MCF 10A (cell line): ENCODE measurements around the gene MPZ. TPM values are rescaled to one million over a fixed set of nuclear protein-coding genes. Genes with fewer than 3 reads are reported as not detected.
"Not testable (repeated sequence)": the region's sequence is repeated elsewhere in the genome, so short reads cannot be mapped to it uniquely, and the experiment has no call there.

ENCODE experiments used
- BruUV-seq: library from RNA; stranded (reverse); fragments of 400-500 nt; replicated peaks from 2 replicates; lab custom pipeline; 2021; lab: Mats Ljungman, UMichigan
- CTCF ChIA-PET: fragments of 300-600 bp; sonication (Branson Sonifier 250); formaldehyde crosslinking; extraction: SDS; loops from one replicate; lab custom pipeline; 2021; ENCODE audit warnings: antibody characterized with exemption, inconsistent platforms; lab: Yijun Ruan, JAX
- POLR2A ChIA-PET: fragments of 300-600, 350-650 bp; sonication (Branson Sonifier 250); formaldehyde crosslinking; extraction: SDS; loops from one replicate; lab custom pipeline; 2020; ENCODE audit warnings: antibody characterized with exemption, inconsistent platforms; lab: Yijun Ruan, JAX
- DNase-seq: peaks from one replicate; pipeline ENCODE4 v3.0.0-alpha.2; 2018; ENCODE audit not compliant: unreplicated experiment
- H3K27ac Mint-ChIP-seq: one replicate; pipeline ENCODE4 v1.8.0; 2022; ENCODE audit warnings: mild to moderate bottlenecking, low read depth, mixed read lengths; ENCODE audit not compliant: unreplicated experiment
- H3K27me3 Mint-ChIP-seq: one replicate; pipeline ENCODE4 v1.8.0; 2022; ENCODE audit warnings: mixed read lengths; ENCODE audit not compliant: insufficient read depth, unreplicated experiment
- H3K36me3 Mint-ChIP-seq: one replicate; pipeline ENCODE4 v1.8.0; 2022; ENCODE audit warnings: mild to moderate bottlenecking, moderate library complexity, mixed read lengths; ENCODE audit not compliant: insufficient read depth, unreplicated experiment
- H3K4me1 Mint-ChIP-seq: one replicate; pipeline ENCODE4 v1.8.0; 2022; ENCODE audit warnings: mixed read lengths; ENCODE audit not compliant: insufficient read depth, unreplicated experiment
- H3K4me3 Mint-ChIP-seq: one replicate; pipeline ENCODE4 v1.8.0; 2022; ENCODE audit warnings: mild to moderate bottlenecking, moderate library complexity, mixed read lengths; ENCODE audit not compliant: unreplicated experiment
- H3K9me3 Mint-ChIP-seq: one replicate; pipeline ENCODE4 v1.8.0; 2022; ENCODE audit warnings: mixed read lengths; ENCODE audit not compliant: unreplicated experiment
- intact Hi-C: fragments of 100-400 bp; cut with micrococcal nuclease; formaldehyde crosslinking; loops from 2 replicates; pipeline ENCODE4 v1.14.1; 2022
- total RNA-seq: library from RNA; stranded (reverse); gene quantifications from 2 replicates; pipeline ENCODE4 v1.2.3, GENCODE V29; 2022
- TF ChIP-seq, protein P1 (sequence below): fragments of 200-600 bp; IDR thresholded peaks from one replicate; pipeline ENCODE4 v1.8.0; 2022; ENCODE audit warnings: antibody characterized with exemption, mild to moderate bottlenecking; ENCODE audit not compliant: unreplicated experiment

The MPZ gene
- total RNA-seq, 1 experiment from 2014 or later, result 0.37 TPM

DNA sequence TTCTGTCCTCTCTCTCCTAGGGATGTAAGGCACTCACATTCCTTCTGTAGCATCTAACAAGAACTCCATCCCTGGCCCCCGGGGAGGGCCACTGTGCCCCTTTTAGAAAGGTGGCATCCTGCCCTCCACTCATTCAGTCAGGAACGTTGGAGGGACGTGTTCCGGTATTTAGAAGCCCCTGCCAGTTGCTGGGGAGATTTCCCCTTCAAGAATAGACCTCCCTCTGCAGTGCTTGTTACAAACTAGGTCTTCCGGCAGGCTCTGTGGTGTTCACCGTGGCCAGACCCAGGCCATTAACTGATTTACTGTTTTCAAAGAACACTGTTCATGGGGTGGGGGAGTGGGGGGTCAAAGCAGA lies 50.4 kb downstream of the MPZ start:
- CTCF ChIA-PET, result interaction anchor here (1.1 to 6.2 kb wide), 4 partner anchors 12 to 40 kb away, joined by 3 to 46 read pairs (median 13); partner anchors contain the start of gene TOMM40L

DNA sequence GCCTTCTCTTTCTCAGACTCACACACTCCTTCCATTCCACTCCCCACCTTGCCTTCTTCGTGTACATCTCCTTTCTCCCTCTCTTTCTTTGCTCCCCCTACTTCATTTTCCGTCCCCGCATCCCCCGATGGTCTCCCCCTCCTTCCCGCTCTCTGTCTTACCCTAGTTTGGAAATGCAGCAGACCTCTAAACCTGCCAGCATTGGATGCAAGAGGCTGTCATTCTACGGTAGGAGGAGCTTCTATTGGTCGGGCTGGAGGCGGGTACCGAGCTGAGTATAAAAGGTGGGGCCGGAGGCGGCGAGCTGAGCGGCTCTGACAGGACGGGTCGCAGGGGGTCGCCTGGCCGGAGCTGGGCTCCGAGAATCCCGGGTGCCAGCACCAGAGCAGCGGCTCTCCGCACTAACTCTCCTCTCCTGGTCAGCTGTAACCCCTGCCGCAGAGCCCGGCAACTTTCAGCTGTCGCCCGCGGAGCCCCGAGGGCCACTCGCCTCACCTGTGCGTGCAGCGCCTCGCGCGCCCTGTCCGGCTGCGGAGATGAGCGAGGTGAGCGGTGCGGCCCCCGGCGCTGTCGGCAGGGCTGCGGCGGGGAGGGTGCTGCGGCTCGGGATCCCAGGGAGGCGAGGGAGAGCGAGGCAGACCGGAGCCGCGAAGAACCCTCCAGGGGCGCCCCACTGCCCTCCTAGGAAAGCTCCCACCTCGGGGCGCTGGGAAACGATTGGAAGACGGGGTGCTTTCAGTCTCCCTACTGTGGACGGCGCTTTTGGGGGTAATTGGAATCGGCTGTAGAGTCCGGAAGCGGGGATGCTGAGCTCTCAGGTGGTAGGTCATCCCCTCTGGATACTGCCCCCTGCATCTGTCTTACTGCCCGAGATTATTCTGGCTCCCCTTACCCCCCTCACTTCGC lies 51.1 kb downstream of the MPZ start, which contains the start of gene PCP4L1:
PCP4L1 (plus strand) TSS at position 307 of the 906 bp plus-strand sequence; CDS start at position 537, 230 bp downstream.
- peaks cover 50% of the 10 kb centered on the region for H3K27me3 Mint-ChIP-seq
- H3K9me3 Mint-ChIP-seq, result peaks cover 24% of the 10 kb centered on the region
- peak within 1 kb of the TSS; percentile 50 for H3K4me3 Mint-ChIP-seq
- no peaks in the 10 kb centered on the region for H3K4me1 Mint-ChIP-seq
- H3K27ac Mint-ChIP-seq, result no peak within 1 kb of the TSS
- CTCF ChIA-PET, result interaction anchor here (0.6 to 6.2 kb wide), 8 partner anchors 10 to 57 kb away, joined by 3 to 46 read pairs (median 4); partner anchors contain the start of genes NDUFS2 and TOMM40L
- BruUV-seq, result no TSS peak
- DNase-seq, result peak; percentile 56
- no peaks in the 10 kb centered on the region for H3K36me3 Mint-ChIP-seq
- POLR2A ChIA-PET, result interaction anchor here (1.1 to 1.2 kb wide), 2 partner anchors 11 to 121 kb away, joined by 3 to 6 read pairs; no protein-coding TSS in a partner anchor
- TF ChIP-seq, protein P1, sequence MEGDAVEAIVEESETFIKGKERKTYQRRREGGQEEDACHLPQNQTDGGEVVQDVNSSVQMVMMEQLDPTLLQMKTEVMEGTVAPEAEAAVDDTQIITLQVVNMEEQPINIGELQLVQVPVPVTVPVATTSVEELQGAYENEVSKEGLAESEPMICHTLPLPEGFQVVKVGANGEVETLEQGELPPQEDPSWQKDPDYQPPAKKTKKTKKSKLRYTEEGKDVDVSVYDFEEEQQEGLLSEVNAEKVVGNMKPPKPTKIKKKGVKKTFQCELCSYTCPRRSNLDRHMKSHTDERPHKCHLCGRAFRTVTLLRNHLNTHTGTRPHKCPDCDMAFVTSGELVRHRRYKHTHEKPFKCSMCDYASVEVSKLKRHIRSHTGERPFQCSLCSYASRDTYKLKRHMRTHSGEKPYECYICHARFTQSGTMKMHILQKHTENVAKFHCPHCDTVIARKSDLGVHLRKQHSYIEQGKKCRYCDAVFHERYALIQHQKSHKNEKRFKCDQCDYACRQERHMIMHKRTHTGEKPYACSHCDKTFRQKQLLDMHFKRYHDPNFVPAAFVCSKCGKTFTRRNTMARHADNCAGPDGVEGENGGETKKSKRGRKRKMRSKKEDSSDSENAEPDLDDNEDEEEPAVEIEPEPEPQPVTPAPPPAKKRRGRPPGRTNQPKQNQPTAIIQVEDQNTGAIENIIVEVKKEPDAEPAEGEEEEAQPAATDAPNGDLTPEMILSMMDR, result no peak
- intact Hi-C loops, result no loop called here

More for the DNA sequence above, 50.4 kb downstream of the MPZ start:
- H3K4me1 Mint-ChIP-seq, result no peaks in the 10 kb centered on the region
- H3K36me3 Mint-ChIP-seq, result no peaks in the 10 kb centered on the region
- BruUV-seq, result no TSS peak
- H3K27me3 Mint-ChIP-seq, result peaks cover 50% of the 10 kb centered on the region
- H3K27ac Mint-ChIP-seq, result no peak overlapping the region
- H3K9me3 Mint-ChIP-seq, result peaks cover 24% of the 10 kb centered on the region
- POLR2A ChIA-PET, result interaction anchor here (1.1 to 1.2 kb wide), 2 partner anchors 10 to 120 kb away, joined by 3 to 6 read pairs; no protein-coding TSS in a partner anchor
- DNase-seq, result no peak
- TF ChIP-seq, protein P1, result no peak
- peak overlapping the region; percentile 50 for H3K4me3 Mint-ChIP-seq
- intact Hi-C loops, result no loop called here

DNA sequence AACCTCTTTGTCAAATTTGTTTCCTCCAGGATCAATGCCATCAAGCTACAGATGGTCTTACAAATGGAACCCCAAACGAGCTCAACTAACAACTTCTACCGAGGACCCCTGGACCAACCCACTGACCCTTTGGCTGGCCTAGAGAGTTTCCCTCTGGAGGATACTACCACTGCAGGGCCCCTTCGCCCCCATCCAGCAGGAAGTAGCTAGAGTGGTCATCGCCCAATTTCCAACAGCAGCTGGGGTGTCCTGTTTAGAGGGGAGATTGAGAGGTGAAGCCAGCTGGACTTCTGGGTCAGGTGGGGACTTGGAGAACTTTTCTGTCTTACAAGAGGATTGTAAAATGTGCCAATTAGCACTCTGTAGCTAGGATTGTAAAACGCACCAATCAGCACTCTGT lies 52.7 kb downstream of the MPZ start:
- H3K27me3 Mint-ChIP-seq, result peaks cover 44% of the 10 kb centered on the region
- H3K4me3 Mint-ChIP-seq, H3K36me3 Mint-ChIP-seq, POLR2A ChIA-PET, BruUV-seq, H3K4me1 Mint-ChIP-seq, intact Hi-C loops, H3K27ac Mint-ChIP-seq: not testable (repeated sequence)
- peaks cover 24% of the 10 kb centered on the region for H3K9me3 Mint-ChIP-seq
- DNase-seq, result peak; percentile 25
- CTCF ChIA-PET, result interaction anchor here (1.3 to 6.2 kb wide), 3 partner anchors 9 to 34 kb away, joined by 3 to 46 read pairs (median 21); partner anchors contain the start of gene TOMM40L

DNA sequence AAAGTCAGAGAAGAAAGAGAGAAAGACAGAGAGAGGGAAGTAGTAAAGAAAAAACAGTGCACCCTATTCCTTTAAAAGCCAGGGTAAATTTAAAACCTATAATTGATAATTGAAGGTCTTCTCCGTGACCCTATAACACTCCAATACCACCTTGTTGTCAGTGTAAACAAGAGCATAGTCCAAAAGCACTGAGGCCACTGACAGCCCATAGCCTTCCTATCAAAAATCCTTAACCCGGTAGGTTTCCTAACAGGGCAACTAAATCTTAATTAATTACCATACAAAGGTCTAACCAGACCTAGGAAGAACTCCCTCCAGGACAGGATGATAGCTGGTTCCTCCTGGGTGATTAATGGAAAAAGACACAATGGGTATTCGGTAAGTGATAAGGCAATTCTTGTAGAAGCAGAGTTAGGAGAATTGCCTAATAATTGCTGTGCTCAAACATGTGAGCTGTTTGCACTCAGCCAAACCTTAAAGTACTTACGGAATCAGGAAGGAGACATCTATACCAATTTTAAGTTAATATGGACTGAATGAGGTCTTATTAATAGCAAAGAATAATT lies 53.7 kb downstream of the MPZ start:
- intact Hi-C loops, H3K36me3 Mint-ChIP-seq, H3K4me3 Mint-ChIP-seq, H3K27ac Mint-ChIP-seq, BruUV-seq, DNase-seq, H3K4me1 Mint-ChIP-seq: not testable (repeated sequence)
- Mint-ChIP-seq H3K27me3 (peaks cover 34% of the 10 kb centered on the region), H3K9me3 (peaks cover 24% of the 10 kb centered on the region)
- ChIA-PET CTCF (interaction anchor here (1.5 to 6.2 kb wide), 3 partner anchors 13 to 35 kb away, joined by 3 to 46 read pairs (median 21); partner anchors contain the start of gene TOMM40L), POLR2A (interaction anchor here (0.8 kb wide), 1 partner anchor 67 kb away, joined by 3 read pairs; no protein-coding TSS in a partner anchor)

DNA sequence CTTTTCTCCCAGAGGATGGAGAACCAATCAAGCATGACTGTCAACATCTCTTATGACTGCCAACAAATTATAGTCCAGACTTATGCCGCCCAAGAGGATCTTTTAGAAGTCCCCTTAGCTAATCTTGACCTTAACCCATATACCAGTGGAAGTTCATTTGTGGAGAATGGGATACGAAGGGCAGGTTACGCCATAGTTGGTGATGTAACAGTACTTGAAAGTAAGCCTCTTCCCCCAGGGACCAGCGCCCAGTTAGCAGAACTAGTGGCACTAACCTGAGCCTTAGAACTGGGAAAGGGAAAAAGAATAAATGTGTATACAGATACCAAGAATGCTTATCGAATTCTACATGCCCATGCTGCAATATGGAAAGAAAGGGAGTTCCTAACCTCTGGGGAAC lies 54.5 kb downstream of the MPZ start:
- H3K36me3 Mint-ChIP-seq, H3K4me1 Mint-ChIP-seq, intact Hi-C loops, BruUV-seq, H3K4me3 Mint-ChIP-seq, H3K27ac Mint-ChIP-seq, POLR2A ChIA-PET, DNase-seq: not testable (repeated sequence)
- Mint-ChIP-seq H3K27me3 (peaks cover 26% of the 10 kb centered on the region), H3K9me3 (peaks cover 24% of the 10 kb centered on the region)
- CTCF ChIA-PET, result interaction anchor here (1.5 kb wide), 1 partner anchor 12 kb away, joined by 3 read pairs; no protein-coding TSS in a partner anchor
